Neural cell (in vitro differentiated cells): ENCODE data around the gene SLC22A8. TPM values are rescaled to one million over a fixed set of nuclear protein-coding genes. Genes with fewer than 3 reads are reported as not detected.

Experiments
- H2AFZ ChIP-seq: fragments of 200-600, 300-800 bp; sonication (generic), shearing (Covaris generic); 2 replicates; pipeline ENCODE4 v1.6.0; 2014; ENCODE audit warnings: low read depth, mild to moderate bottlenecking, antibody characterized with exemption, low read length, moderate library complexity
- H3F3A ChIP-seq: fragments of 200-600 bp; shearing (Covaris generic); 2 replicates; pipeline ENCODE4 v1.6.1; 2016; ENCODE audit warnings: mild to moderate bottlenecking, moderate library complexity, mixed read lengths, antibody characterized with exemption, low read length; ENCODE audit not compliant: insufficient read depth, poor library complexity, severe bottlenecking
- H3K27ac ChIP-seq: fragments of 200-600, 300-800 bp; sonication (generic), shearing (Covaris generic); 2 replicates; pipeline ENCODE4 v1.5.1; 2014; ENCODE audit warnings: mild to moderate bottlenecking, low read length, moderate library complexity
- H3K27me3 ChIP-seq: fragments of 300-800, 200-600 bp; sonication (generic), shearing (Covaris generic); 2 replicates; pipeline ENCODE4 v1.6.0; 2014; ENCODE audit warnings: mild to moderate bottlenecking, low read depth, low read length, moderate library complexity; ENCODE audit not compliant: insufficient read depth
- H3K36me3 ChIP-seq: fragments of 300-800, 200-600 bp; sonication (generic), shearing (Covaris generic); 2 replicates; pipeline ENCODE4 v1.5.1; 2014; ENCODE audit warnings: mild to moderate bottlenecking, antibody characterized with exemption, low read length, moderate library complexity; ENCODE audit not compliant: insufficient read depth
- H3K4me2 ChIP-seq: fragments of 300-800, 200-600 bp; sonication (generic), shearing (Covaris generic); 2 replicates; pipeline ENCODE4 v1.6.0; 2014; ENCODE audit warnings: mild to moderate bottlenecking, low read length
- H3K4me3 ChIP-seq: fragments of 300-800, 200-600 bp; sonication (generic), shearing (Covaris generic); 2 replicates; pipeline ENCODE4 v1.5.1; 2014; ENCODE audit warnings: mild to moderate bottlenecking, low read length, moderate library complexity
- H3K79me2 ChIP-seq: fragments of 200-600 bp; shearing (Covaris generic); replicated peaks from 2 replicates; pipeline ENCODE4 v1.6.0; 2014; ENCODE audit warnings: mild to moderate bottlenecking, low read length, moderate library complexity; ENCODE audit not compliant: insufficient read depth
- H3K9ac ChIP-seq: fragments of 300-800, 200-600 bp; sonication (generic), shearing (Covaris generic); 2 replicates; pipeline ENCODE4 v1.6.1; 2016; ENCODE audit warnings: mild to moderate bottlenecking, low read length, mixed read lengths
- H3K9me2 ChIP-seq: fragments of 200-600 bp; shearing (Covaris generic); 2 replicates; pipeline ENCODE4 v1.6.1; 2016; ENCODE audit warnings: mild to moderate bottlenecking, low read length, mixed read lengths; ENCODE audit not compliant: insufficient read depth
- H3K9me3 ChIP-seq: fragments of 200-600, 300-800 bp; sonication (generic), shearing (Covaris generic); 2 replicates; pipeline ENCODE4 v1.6.1; 2016; ENCODE audit warnings: mild to moderate bottlenecking, mixed run types, low read length, moderate library complexity, mixed read lengths
- H4K20me1 ChIP-seq: fragments of 200-600 bp; shearing (Covaris generic); 2 replicates; pipeline ENCODE4 v1.6.1; 2016; ENCODE audit warnings: mild to moderate bottlenecking, mixed run types; ENCODE audit not compliant: insufficient read depth
- CTCF ChIP-seq: fragments of 450-650 bp; IDR thresholded peaks from 2 replicates; pipeline ENCODE4 v1.5.1; 2014; ENCODE audit warnings: antibody characterized with exemption, mild to moderate bottlenecking, moderate library complexity; ENCODE audit not compliant: poor library complexity, severe bottlenecking
- EP300 ChIP-seq: fragments of 450-650 bp; conservative IDR thresholded peaks from 2 replicates; pipeline ENCODE4 v1.6.1; 2014; ENCODE audit warnings: antibody characterized with exemption, mild to moderate bottlenecking, moderate library complexity; ENCODE audit not compliant: poor library complexity, severe bottlenecking
- EZH2 ChIP-seq: fragments of 200-600, 300-800 bp; shearing (Covaris generic), sonication (generic); IDR thresholded peaks from 2 replicates; pipeline ENCODE4 v1.6.1; 2014; ENCODE audit warnings: antibody characterized with exemption, low read length, borderline replicate concordance, mild to moderate bottlenecking; ENCODE audit not compliant: insufficient read depth, poor library complexity, severe bottlenecking
- MXI1 ChIP-seq: fragments of 450-650 bp; conservative IDR thresholded peaks from 2 replicates; pipeline ENCODE4 v1.6.1; 2014; ENCODE audit warnings: antibody characterized with exemption, mild to moderate bottlenecking; ENCODE audit not compliant: poor library complexity, severe bottlenecking
- POLR2AphosphoS5 ChIP-seq: IDR thresholded peaks from 2 replicates; pipeline ENCODE4 v1.6.1; 2012
- RAD21 ChIP-seq: fragments of 450-650 bp; conservative IDR thresholded peaks from 2 replicates; pipeline ENCODE4 v1.6.1; 2014; ENCODE audit warnings: antibody characterized with exemption, mild to moderate bottlenecking, moderate library complexity
- REST ChIP-seq: IDR thresholded peaks from 2 replicates; pipeline ENCODE4 v1.6.1; 2012; ENCODE audit warnings: borderline replicate concordance
- SMC3 ChIP-seq: fragments of 450-650 bp; conservative IDR thresholded peaks from 2 replicates; pipeline ENCODE4 v1.6.1; 2014; ENCODE audit warnings: antibody characterized with exemption, mild to moderate bottlenecking, moderate library complexity; ENCODE audit not compliant: poor library complexity
- TAF1 ChIP-seq: IDR thresholded peaks from 2 replicates; pipeline ENCODE4 v1.6.1; 2012; ENCODE audit warnings: low read depth
- polyA plus RNA-seq: library from polyadenylated mRNA; depleted of rRNA; stranded (reverse); fragments of >200 nt; gene quantifications from 2 replicates; pipeline ENCODE4 v1.2.3, GENCODE V29; 2014

Gene SLC22A8
- polyA plus RNA-seq, 1 donor from 2014 or later, result not detected

- H3K4me2 ChIP-seq, result no peak overlapping the region
- H3K27me3 ChIP-seq, result no peaks in the 10 kb centered on the region
- no peak overlapping the region for H2AFZ ChIP-seq
- TF ChIP-seq SMC3, result no peak
- H3K4me3 ChIP-seq, result no peak overlapping the region
- no peaks in the 10 kb centered on the region for H3K9me2 ChIP-seq
- H4K20me1 ChIP-seq, result no peaks in the 10 kb centered on the region
- no peaks in the 10 kb centered on the region for H3F3A ChIP-seq
- H3K79me2 ChIP-seq, result no peaks in the 10 kb centered on the region
- H3K9ac ChIP-seq, result no peak overlapping the region
- no peak overlapping the region for H3K27ac ChIP-seq
- no peaks in the 10 kb centered on the region for H3K36me3 ChIP-seq
- H3K9me3 ChIP-seq, result no peaks in the 10 kb centered on the region
Observed at GRCh38 chr11:62999156-62999555, 16.5 kb downstream of the SLC22A8 start.

- Histone ChIP-seq H3K27me3 (no peaks in the 10 kb centered on the region), H3K4me2 (no peak overlapping the region), H3K9me3 (no peaks in the 10 kb centered on the region), H2AFZ (no peak overlapping the region), H3K9ac (no peak overlapping the region), H4K20me1 (no peaks in the 10 kb centered on the region), H3K4me3 (no peak overlapping the region), H3K27ac (no peak overlapping the region), H3K79me2 (no peaks in the 10 kb centered on the region), H3K36me3 (no peaks in the 10 kb centered on the region), H3K9me2 (no peaks in the 10 kb centered on the region), H3F3A (no peaks in the 10 kb centered on the region)
- TF ChIP-seq SMC3, result no peak
- no peak for TF ChIP-seq EZH2
- TF ChIP-seq POLR2AphosphoS5, result no peak
- no peak for TF ChIP-seq EP300
- no peak for TF ChIP-seq REST
- no peak for TF ChIP-seq TAF1
Observed at GRCh38 chr11:62996271-62996670, 19.4 kb downstream of the SLC22A8 start.

- Histone ChIP-seq H3K4me3 (no peak overlapping the region), H2AFZ (no peak overlapping the region), H3F3A (no peaks in the 10 kb centered on the region), H4K20me1 (no peaks in the 10 kb centered on the region), H3K9me3 (no peaks in the 10 kb centered on the region), H3K9me2 (no peaks in the 10 kb centered on the region), H3K79me2 (no peaks in the 10 kb centered on the region), H3K27me3 (no peaks in the 10 kb centered on the region), H3K4me2 (no peak overlapping the region), H3K36me3 (no peaks in the 10 kb centered on the region), H3K9ac (no peak overlapping the region), H3K27ac (no peak overlapping the region)
- TF ChIP-seq SMC3, result no peak
- TF ChIP-seq RAD21, result no peak
- TF ChIP-seq MXI1, result no peak
- TF ChIP-seq CTCF, result no peak
- TF ChIP-seq TAF1, result no peak
- TF ChIP-seq REST, result no peak
- TF ChIP-seq POLR2AphosphoS5, result no peak
Observed at GRCh38 chr11:62994775-62995174, 20.9 kb downstream of the SLC22A8 start.
